ENCODE measurements around the gene PLXNA2.

Gene PLXNA2

GRCh38 chr1:208164609-208165008 is 79.6 kb downstream of the PLXNA2 start:
- TF ChIP-seq POLR2AphosphoS5 (IDR thresholded peaks at IDR 0.05; ENCODE audit: low read depth, low read length) (no peak), FOXP2 (optimal IDR thresholded peaks at IDR 0.05; ENCODE audit: borderline replicate concordance, extremely low read depth, extremely low read length, insufficient read depth) (no peak), TAF1 (IDR thresholded peaks at IDR 0.05; ENCODE audit: borderline replicate concordance, insufficient read depth, low read length) (no peak), REST (IDR thresholded peaks at IDR 0.05; ENCODE audit: insufficient read depth in 1 of 2, low read depth in 2 of 2, low read length in 2 of 2) (no peak), SIN3A (IDR thresholded peaks at IDR 0.05; ENCODE audit: borderline replicate concordance, insufficient read depth, low read length) (no peak)

GRCh38 chr1:208163539-208163938 is 80.6 kb downstream of the PLXNA2 start:
- no peak for TF ChIP-seq SIN3A (IDR thresholded peaks at IDR 0.05; ENCODE audit: borderline replicate concordance, insufficient read depth, low read length)
- no peak for TF ChIP-seq REST (IDR thresholded peaks at IDR 0.05; ENCODE audit: insufficient read depth in 1 of 2, low read depth in 2 of 2, low read length in 2 of 2)
- no peak for TF ChIP-seq TAF1 (IDR thresholded peaks at IDR 0.05; ENCODE audit: borderline replicate concordance, insufficient read depth, low read length)
- TF ChIP-seq POLR2AphosphoS5 (IDR thresholded peaks at IDR 0.05; ENCODE audit: low read depth, low read length), result no peak
- no peak for TF ChIP-seq FOXP2 (optimal IDR thresholded peaks at IDR 0.05; ENCODE audit: borderline replicate concordance, extremely low read depth, extremely low read length, insufficient read depth)

GRCh38 chr1:208162903-208163302 is 81.3 kb downstream of the PLXNA2 start:
- TF ChIP-seq TAF1 (IDR thresholded peaks at IDR 0.05; ENCODE audit: borderline replicate concordance, insufficient read depth, low read length) (no peak), FOXP2 (optimal IDR thresholded peaks at IDR 0.05; ENCODE audit: borderline replicate concordance, extremely low read depth, extremely low read length, insufficient read depth) (no peak), POLR2AphosphoS5 (IDR thresholded peaks at IDR 0.05; ENCODE audit: low read depth, low read length) (no peak), REST (IDR thresholded peaks at IDR 0.05; ENCODE audit: insufficient read depth in 1 of 2, low read depth in 2 of 2, low read length in 2 of 2) (no peak), SIN3A (IDR thresholded peaks at IDR 0.05; ENCODE audit: borderline replicate concordance, insufficient read depth, low read length) (no peak)

GRCh38 chr1:208161656-208162375 is 82.4 kb downstream of the PLXNA2 start:
- TF ChIP-seq TAF1 (IDR thresholded peaks at IDR 0.05; ENCODE audit: borderline replicate concordance, insufficient read depth, low read length) (no peak), FOXP2 (optimal IDR thresholded peaks at IDR 0.05; ENCODE audit: borderline replicate concordance, extremely low read depth, extremely low read length, insufficient read depth) (no peak), POLR2AphosphoS5 (IDR thresholded peaks at IDR 0.05; ENCODE audit: low read depth, low read length) (no peak), SIN3A (IDR thresholded peaks at IDR 0.05; ENCODE audit: borderline replicate concordance, insufficient read depth, low read length) (no peak), REST (IDR thresholded peaks at IDR 0.05; ENCODE audit: insufficient read depth in 1 of 2, low read depth in 2 of 2, low read length in 2 of 2) (no peak)
